CD4-positive, alpha-beta T cell (primary cell): Measurements from ENCODE around the gene KLF18. TPM values are rescaled to one million over a fixed set of nuclear protein-coding genes. Genes with fewer than 3 reads are reported as not detected.

Source experiments
- ATAC-seq: fragments of 200-7000 bp; cut with Tn5 transposase; one replicate; pipeline ENCODE4 v1.10.0; 2022; ENCODE audit warnings: mild to moderate bottlenecking; ENCODE audit not compliant: poor library complexity
- CTCF ChIA-PET: fragments of 350-600 bp; sonication (Branson Sonifier 250); formaldehyde crosslinking; loops from one replicate; lab custom pipeline; 2021; ENCODE audit warnings: antibody characterized with exemption, inconsistent platforms; lab: Charles Lee
- POLR2A ChIA-PET: fragments of 350-600 bp; sonication (Branson Sonifier 250); formaldehyde crosslinking; loops from one replicate; lab custom pipeline; 2021; ENCODE audit warnings: antibody characterized with exemption, inconsistent platforms; lab: Charles Lee
- DNase-seq, 14 experiments: peaks; one replicate each; pipeline ENCODE4 v3.0.0-alpha.2; 2013 to 2020; ENCODE audit warnings: mixed read lengths in 2 of 14
- H3K27ac ChIP-seq, 2 donors: one replicate each; pipeline versions ENCODE4 v1.5.1 to v1.7.0; 2013; ENCODE audit warnings: low read length in 2 of 2, low read depth in 1 of 2, mild to moderate bottlenecking in 1 of 2
- H3K27me3 ChIP-seq, 2 experiments: 1 replicate in 1 of 2; 2 replicates in 1 of 2; pipeline versions ENCODE4 v1.6.1 to v1.7.0; 2013; ENCODE audit warnings: low read length in 2 of 2, control low read depth in 1 of 2, mild to moderate bottlenecking in 1 of 2, moderate library complexity in 1 of 2; ENCODE audit not compliant: insufficient read depth in 2 of 2, control insufficient read depth in 1 of 2
- H3K36me3 ChIP-seq: one replicate; pipeline ENCODE4 v1.6.1; 2013; ENCODE audit warnings: low read length, control low read depth; ENCODE audit not compliant: insufficient read depth
- H3K4me1 ChIP-seq: one replicate; pipeline ENCODE4 v1.6.1; 2013; ENCODE audit warnings: low read length, control low read depth; ENCODE audit not compliant: insufficient read depth
- H3K4me3 ChIP-seq: one replicate; pipeline ENCODE4 v1.5.1; 2013; ENCODE audit warnings: mild to moderate bottlenecking, low read length, moderate library complexity
- H3K9me3 ChIP-seq, 2 experiments: 1 replicate in 1 of 2; 2 replicates in 1 of 2; pipeline versions ENCODE4 v1.6.1 to v1.7.0; 2013; ENCODE audit warnings: low read length in 2 of 2, mild to moderate bottlenecking in 2 of 2, control low read depth in 1 of 2, moderate library complexity in 1 of 2; ENCODE audit not compliant: control insufficient read depth in 1 of 2, insufficient read depth in 1 of 2
- H3K27ac Mint-ChIP-seq: one replicate; pipeline ENCODE4 v1.8.0; 2020; ENCODE audit warnings: mixed read lengths
- H3K27me3 Mint-ChIP-seq: one replicate; pipeline ENCODE4 v1.8.0; 2021; ENCODE audit warnings: mixed read lengths
- H3K36me3 Mint-ChIP-seq: one replicate; pipeline ENCODE4 v1.8.0; 2021; ENCODE audit warnings: low read depth, mixed read lengths
- H3K4me1 Mint-ChIP-seq: one replicate; pipeline ENCODE4 v1.8.0; 2021; ENCODE audit warnings: low read depth, mixed read lengths
- H3K4me3 Mint-ChIP-seq: one replicate; pipeline ENCODE4 v1.8.0; 2020; ENCODE audit warnings: mild to moderate bottlenecking, mixed read lengths
- H3K9me3 Mint-ChIP-seq: one replicate; pipeline ENCODE4 v1.8.0; 2020; ENCODE audit warnings: mixed read lengths
- CTCF ChIP-seq: fragments of 200-600 bp; IDR thresholded peaks from one replicate; pipeline ENCODE4 v1.8.0; 2022; ENCODE audit warnings: antibody characterized with exemption, mild to moderate bottlenecking
- intact Hi-C, 2 experiments: fragments of 100-400 bp; cut with DNase I in 1 of 2; cut with micrococcal nuclease in 1 of 2; formaldehyde crosslinking; loops; one replicate each; pipeline versions ENCODE4 v1.15.1 to v1.9.0; 2023 to 2025; cut with DNase I, micrococcal nuclease
- total RNA-seq, 174 experiments: library from RNA in 2 of 174; stranded (reverse) in 2 of 174; gene quantifications; one replicate each; pipeline ENCODE4 v1.2.3 and lab custom pipeline; 2021 to 2026

The KLF18 gene
- total RNA-seq, 2 experiments from 2014 or later: not detected

GRCh38 chr1:44151808-44152207, 10.4 kb upstream of the KLF18 start:
- Mint-ChIP-seq H3K36me3 (no peaks in the 10 kb centered on the region), H3K4me3 (no peak overlapping the region), H3K4me1 (no peaks in the 10 kb centered on the region), H3K27me3 (peaks cover 26% of the 10 kb centered on the region), H3K27ac (no peak overlapping the region), H3K9me3 (no peaks in the 10 kb centered on the region)
- Histone ChIP-seq H3K27me3 (peaks cover 3 to 10% of the 10 kb centered on the region in 2 experiments), H3K4me1 (no peaks in the 10 kb centered on the region), H3K4me3 (no peak overlapping the region), H3K36me3 (no peaks in the 10 kb centered on the region), H3K27ac (no peak overlapping the region), H3K9me3 (peaks cover 0 to 3% of the 10 kb centered on the region in 2 experiments)
- no peak for ATAC-seq
- no peak for DNase-seq
- no peak for TF ChIP-seq CTCF
- POLR2A ChIA-PET: no interaction called here
- intact Hi-C loops: no loop called here
- CTCF ChIA-PET: no interaction called here

- peaks cover 26% of the 10 kb centered on the region for H3K27me3 Mint-ChIP-seq
- Histone ChIP-seq H3K4me3 (no peak overlapping the region), H3K9me3 (peaks cover 0 to 8% of the 10 kb centered on the region in 2 experiments), H3K27me3 (peaks cover 3 to 10% of the 10 kb centered on the region in 2 experiments), H3K4me1 (no peaks in the 10 kb centered on the region), H3K36me3 (no peaks in the 10 kb centered on the region), H3K27ac (no peak overlapping the region)
- H3K27ac Mint-ChIP-seq: no peak overlapping the region
- intact Hi-C loops: no loop called here
- ATAC-seq (no peak), DNase-seq (no peak)
- ChIA-PET POLR2A (no interaction called here), CTCF (no interaction called here)
- H3K36me3 Mint-ChIP-seq: no peaks in the 10 kb centered on the region
- H3K4me1 Mint-ChIP-seq: no peaks in the 10 kb centered on the region
- H3K9me3 Mint-ChIP-seq: no peaks in the 10 kb centered on the region
- H3K4me3 Mint-ChIP-seq: no peak overlapping the region
- TF ChIP-seq CTCF: no peak
Observed at GRCh38 chr1:44151332-44151731, 9.9 kb upstream of the KLF18 start.

- H3K27ac Mint-ChIP-seq: no peak overlapping the region
- H3K4me1 Mint-ChIP-seq: no peaks in the 10 kb centered on the region
- H3K27me3 ChIP-seq: peaks cover 3 to 8% of the 10 kb centered on the region in 2 experiments
- DNase-seq (no peak), ATAC-seq (no peak)
- H3K36me3 Mint-ChIP-seq: peaks cover 13% of the 10 kb centered on the region
- intact Hi-C loops: no loop called here
- POLR2A ChIA-PET: interaction anchor here (0.6 kb wide), 1 partner anchor 17 kb away, joined by 4 read pairs; no protein-coding TSS in a partner anchor
- no peaks in the 10 kb centered on the region for H3K4me1 ChIP-seq
- peaks cover 20 to 28% of the 10 kb centered on the region in 2 experiments for H3K9me3 ChIP-seq
- H3K36me3 ChIP-seq: no peaks in the 10 kb centered on the region
- TF ChIP-seq CTCF: no peak
- H3K4me3 ChIP-seq: no peak overlapping the region
- peaks cover 13% of the 10 kb centered on the region for H3K9me3 Mint-ChIP-seq
- H3K27me3 Mint-ChIP-seq: peaks cover 28% of the 10 kb centered on the region
- H3K4me3 Mint-ChIP-seq: no peak overlapping the region
- CTCF ChIA-PET: no interaction called here
- H3K27ac ChIP-seq: no peak overlapping the region
Observed at GRCh38 chr1:44147582-44147981, 6.2 kb upstream of the KLF18 start.
